IMR-90 (cell line): Measurements from ENCODE around the gene TRAF7. TPM values are rescaled to one million over a fixed set of nuclear protein-coding genes. Genes with fewer than 3 reads are reported as not detected.

Source experiments
- ATAC-seq: fragments of 200-7000 bp; cut with Tn5 transposase; 2 replicates; pipeline ENCODE4 v1.9.1; 2020; ENCODE audit warnings: low read depth, mild to moderate bottlenecking, moderate library complexity
- BruUV-seq: library from RNA; stranded (reverse); fragments of 400-500 nt; replicated peaks from 2 replicates; lab custom pipeline; 2021; lab: Mats Ljungman, UMichigan
- CTCF ChIA-PET: fragments of 300-600 bp; formaldehyde crosslinking; extraction: SDS; loops from one replicate; lab custom pipeline; 2021; ENCODE audit warnings: antibody characterized with exemption; lab: Yijun Ruan, JAX
- POLR2A ChIA-PET: fragments of 300-600 bp; sonication (Branson Sonifier 250); formaldehyde crosslinking; loops from one replicate; lab custom pipeline; 2022; ENCODE audit warnings: antibody characterized with exemption; ENCODE audit not compliant: unreplicated experiment; lab: Charles Lee
- DNase-seq: peaks from one replicate; pipeline ENCODE4 v3.0.0; 2013
- H2AFZ ChIP-seq: replicated peaks from 2 replicates; pipeline ENCODE3; 2013; ENCODE audit warnings: low read length, mild to moderate bottlenecking; ENCODE audit not compliant: poor library complexity
- H2AK5ac ChIP-seq: 2 replicates; pipeline ENCODE4 v1.6.1; 2013; ENCODE audit warnings: low read depth, low read length, inconsistent platforms
- H2AK9ac ChIP-seq: replicated peaks from 2 replicates; pipeline ENCODE3; 2013; ENCODE audit warnings: mild to moderate bottlenecking, low read depth, low read length, moderate library complexity; ENCODE audit not compliant: poor library complexity
- H2BK120ac ChIP-seq: 2 replicates; pipeline ENCODE4 v1.6.1; 2013; ENCODE audit warnings: low read depth, low read length, inconsistent platforms
- H2BK15ac ChIP-seq: 3 replicates; pipeline ENCODE4 v1.6.1; 2013; ENCODE audit warnings: low read depth, low read length, inconsistent platforms
- H2BK20ac ChIP-seq: 2 replicates; pipeline ENCODE4 v1.6.1; 2013; ENCODE audit warnings: low read depth, mild to moderate bottlenecking, inconsistent platforms, low read length, moderate library complexity
- H2BK5ac ChIP-seq: 2 replicates; pipeline ENCODE4 v1.6.1; 2013; ENCODE audit warnings: mild to moderate bottlenecking, low read depth, low read length, inconsistent platforms; ENCODE audit not compliant: poor library complexity, severe bottlenecking
- H3K14ac ChIP-seq: replicated peaks from 2 replicates; pipeline ENCODE4 v1.6.1; 2013; ENCODE audit warnings: low read depth, low read length, inconsistent platforms
- H3K18ac ChIP-seq: 2 replicates; pipeline ENCODE4 v1.6.1; 2013; ENCODE audit warnings: low read depth, low read length, control low read depth
- H3K23ac ChIP-seq: 2 replicates; pipeline ENCODE4 v1.6.1; 2013; ENCODE audit warnings: low read depth, low read length, inconsistent platforms
- H3K27ac ChIP-seq: 2 replicates; pipeline ENCODE4 v1.5.1; 2013; ENCODE audit warnings: mild to moderate bottlenecking, control low read depth, low read length; ENCODE audit not compliant: insufficient read depth
- H3K27me3 ChIP-seq: 2 replicates; pipeline ENCODE4 v1.6.1; 2013; ENCODE audit warnings: low read length; ENCODE audit not compliant: control insufficient read depth, insufficient read depth
- H3K36me3 ChIP-seq: 2 replicates; pipeline ENCODE4 v1.6.1; 2013; ENCODE audit warnings: low read length, mixed read lengths; ENCODE audit not compliant: control insufficient read depth, insufficient read depth
- H3K4ac ChIP-seq: 2 replicates; pipeline ENCODE4 v1.6.1; 2013; ENCODE audit warnings: low read depth, low read length, inconsistent platforms
- H3K4me1 ChIP-seq: 2 replicates; pipeline ENCODE4 v1.6.1; 2013; ENCODE audit warnings: low read length, mixed read lengths; ENCODE audit not compliant: control insufficient read depth, insufficient read depth
- H3K4me2 ChIP-seq: 2 replicates; pipeline ENCODE4 v1.6.1; 2013; ENCODE audit warnings: low read depth, mild to moderate bottlenecking, control low read depth, low read length, moderate library complexity
- H3K4me3 ChIP-seq: 2 replicates; pipeline ENCODE4 v1.5.1; 2013; ENCODE audit warnings: low read depth, mild to moderate bottlenecking, control low read depth, low read length, moderate library complexity; ENCODE audit not compliant: insufficient read depth
- H3K56ac ChIP-seq: 2 replicates; pipeline ENCODE4 v1.6.1; 2013; ENCODE audit warnings: low read length, inconsistent platforms; ENCODE audit not compliant: insufficient read depth; ENCODE audit errors: extremely low read depth
- H3K79me1 ChIP-seq, 2 experiments: 2 replicates each; pipeline ENCODE4 v1.6.1; 2013; ENCODE audit warnings: low read length in 2 of 2, inconsistent platforms in 1 of 2, low read depth in 1 of 2
- H3K9ac ChIP-seq: 2 replicates; pipeline ENCODE4 v1.6.1; 2013; ENCODE audit warnings: low read depth, low read length, control low read depth
- H3K9me1 ChIP-seq: 2 replicates; pipeline ENCODE4 v1.6.1; 2013; ENCODE audit warnings: low read length, inconsistent platforms; ENCODE audit not compliant: insufficient read depth
- H3K9me3 ChIP-seq: 2 replicates; pipeline ENCODE4 v1.6.1; 2013; ENCODE audit warnings: low read length; ENCODE audit not compliant: control insufficient read depth, insufficient read depth
- H4K20me1 ChIP-seq: 2 replicates; pipeline ENCODE4 v1.6.1; 2013; ENCODE audit warnings: low read length, inconsistent platforms; ENCODE audit not compliant: insufficient read depth
- H4K5ac ChIP-seq: 2 replicates; pipeline ENCODE4 v1.6.1; 2013; ENCODE audit warnings: mild to moderate bottlenecking, low read depth, low read length, control low read depth
- H4K8ac ChIP-seq, 2 experiments: 2 replicates each; pipeline ENCODE4 v1.6.1; 2013; ENCODE audit warnings: low read depth in 2 of 2, low read length in 2 of 2, control low read depth in 1 of 2, inconsistent platforms in 1 of 2
- H4K91ac ChIP-seq: 2 replicates; pipeline ENCODE4 v1.6.1; 2013; ENCODE audit warnings: low read depth, low read length, inconsistent platforms; ENCODE audit not compliant: insufficient read depth
- CEBPB ChIP-seq: IDR thresholded peaks from 2 replicates; pipeline ENCODE4 v1.6.1; 2012; ENCODE audit warnings: low read depth, low read length, improper control_type of control experiment
- CHD1 ChIP-seq: IDR thresholded peaks from 2 replicates; pipeline ENCODE4 v1.6.1; 2012; ENCODE audit warnings: low read depth, low read length, improper control_type of control experiment
- MXI1 ChIP-seq: IDR thresholded peaks from 2 replicates; pipeline ENCODE4 v1.6.1; 2012; ENCODE audit warnings: low read depth, mild to moderate bottlenecking, low read length, moderate library complexity, borderline replicate concordance
- NFE2L2 ChIP-seq: fragments of 150-350 bp; IDR thresholded peaks from 2 replicates; pipeline ENCODE4 v1.6.1; 2016; ENCODE audit warnings: low read depth, mild to moderate bottlenecking, low read length
- RFX5 ChIP-seq: IDR thresholded peaks from 2 replicates; pipeline ENCODE4 v1.8.0; 2012; ENCODE audit warnings: low read depth, mild to moderate bottlenecking, low read length, moderate library complexity
- SMC3 ChIP-seq: fragments of 150-350 bp; IDR thresholded peaks from 2 replicates; pipeline ENCODE4 v1.6.1; 2016; ENCODE audit warnings: low read depth, mild to moderate bottlenecking, antibody characterized with exemption, low read length, moderate library complexity
- WGBS, 2 experiments: methylation state at CpG; one replicate each; pipeline versions ENCODE4 v1.1.5 to v1.1.7; 2013; ENCODE audit warnings: missing lambda C conversion rate in 2 of 2; ENCODE audit not compliant: insufficient read length in 1 of 2; ENCODE audit errors: extremely low coverage in 2 of 2; 5-methylcytosine and 5-hydroxymethylcytosine counted together
- dilution Hi-C: fragments of 300-500 bp; cut with HindIII; formaldehyde crosslinking; loops from one replicate; pipeline ENCODE4 v1.14.3; 2018; ENCODE audit warnings: low sequenced_read_pairs; ENCODE audit not compliant: unreplicated experiment
- in situ Hi-C: fragments of 300-500 bp; cut with MboI; formaldehyde crosslinking; loops from 3 replicates; pipeline ENCODE4 v1.14.3; 2019; ENCODE audit warnings: low sequenced_read_pairs, inconsistent platforms, mixed read lengths
- intact Hi-C: fragments of 100-400 bp; cut with micrococcal nuclease; formaldehyde crosslinking; loops from 2 replicates; pipeline ENCODE4 v1.10.0; 2022
- polyA plus RNA-seq, 3 experiments: library from polyadenylated mRNA; depleted of rRNA; stranded (reverse); fragments of >200 nt; gene quantifications; 2 replicates each; pipeline ENCODE4 v1.2.3, GENCODE V29; 2012; ENCODE audit warnings: low replicate concordance in 1 of 3
- total RNA-seq: library from RNA; depleted of rRNA; stranded (reverse); fragments of >200 nt; gene quantifications from 2 replicates; pipeline ENCODE4 v1.2.3, GENCODE V29; 2012
- TF ChIP-seq, protein P1 (sequence below): fragments of 150-350 bp; IDR thresholded peaks from 2 replicates; pipeline ENCODE4 v1.6.1; 2017; ENCODE audit warnings: mild to moderate bottlenecking, antibody characterized with exemption, low read length, low read depth
- TF ChIP-seq, protein P2 (sequence below): conservative IDR thresholded peaks from 2 replicates; pipeline ENCODE4 v1.5.1; 2012; ENCODE audit warnings: mild to moderate bottlenecking, low read depth, low read length, improper control_type of control experiment

Gene TRAF7
- total and polyA plus RNA-seq, 2 of the 4 experiments (the other 2 are of a cell fraction), result 29.6 to 52.6 TPM

DNA sequence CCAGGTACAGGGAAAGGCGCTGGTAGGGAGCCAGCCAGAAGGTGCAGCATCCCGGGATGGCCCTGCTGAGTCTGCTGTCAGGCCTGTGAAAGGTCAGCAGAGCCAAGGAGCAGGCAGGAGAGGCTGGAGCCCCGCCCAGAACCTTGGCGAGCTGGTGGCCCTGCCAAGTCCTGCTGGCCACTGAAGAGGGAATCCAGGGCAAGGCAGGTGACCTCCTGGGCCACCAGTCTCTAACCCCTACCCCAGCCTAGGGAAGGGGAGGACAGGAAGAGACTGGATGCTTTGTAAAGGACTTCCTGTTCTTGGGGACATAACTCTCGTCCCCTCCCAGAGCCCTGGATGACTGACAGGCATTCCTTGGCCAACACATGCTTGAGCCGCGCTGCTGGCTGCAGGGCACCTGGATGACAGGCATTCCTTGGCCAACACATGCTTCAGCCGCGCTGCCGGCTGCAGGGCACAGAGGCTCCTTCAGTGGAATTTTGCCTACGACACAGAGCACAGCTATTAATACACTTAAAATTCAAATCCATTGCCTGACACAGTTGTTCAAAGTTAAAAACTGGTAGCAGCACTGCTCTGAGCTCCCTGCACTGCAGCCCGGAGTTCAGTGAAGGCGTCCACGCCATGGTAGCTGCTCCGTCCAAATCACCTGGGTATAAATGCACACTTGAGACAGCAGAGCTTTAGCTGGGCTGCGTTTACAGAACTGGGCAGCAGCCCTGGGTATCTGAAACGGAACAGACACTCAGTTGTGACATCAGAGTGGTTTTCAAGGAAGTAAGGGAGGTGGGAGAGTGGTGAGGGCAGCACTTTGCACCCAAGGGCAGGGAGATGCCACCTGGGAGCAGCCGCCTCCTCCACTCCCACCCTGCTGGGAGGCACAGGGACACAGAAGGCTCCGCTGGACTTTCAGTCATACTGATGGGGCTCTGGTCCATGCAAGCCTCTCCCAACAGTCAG, 57.1 kb downstream of the TRAF7 start:
- Histone ChIP-seq H2AFZ (peak overlapping the region; percentile 51), H2BK120ac (no peak overlapping the region), H3K4me2 (peak overlapping the region; percentile 80), H3K79me1 (peaks cover 14 to 33% of the 10 kb centered on the region in 2 experiments), H3K27ac (no peak overlapping the region), H2BK15ac (no peak overlapping the region), H3K56ac (no peak overlapping the region), H3K4me1 (peaks cover 7% of the 10 kb centered on the region), H3K27me3 (no peaks in the 10 kb centered on the region), H3K36me3 (peaks cover 19% of the 10 kb centered on the region), H3K4me3 (no peak overlapping the region), H3K9me1 (no peaks in the 10 kb centered on the region), H2BK20ac (no peak overlapping the region), H4K20me1 (peaks cover 12% of the 10 kb centered on the region), H2BK5ac (no peak overlapping the region), H3K23ac (peak overlapping the region; percentile 52), H3K9ac (0 out of 2 replicates have a peak overlapping the region, but pooled peaks have one; percentile 65), H3K18ac (no peak overlapping the region), H2AK9ac (peak overlapping the region; percentile 73), H4K8ac (no peak overlapping the region), H3K14ac (no peak overlapping the region), H4K91ac (no peak overlapping the region), H4K5ac (no peak overlapping the region), H3K9me3 (no peaks in the 10 kb centered on the region), H2AK5ac (peak overlapping the region; percentile 0; the same call in 1 of the 2 replicates), H3K4ac (no peak overlapping the region)
- no peak for TF ChIP-seq CHD1
- TF ChIP-seq SMC3, result no peak
- TF ChIP-seq, protein P1, sequence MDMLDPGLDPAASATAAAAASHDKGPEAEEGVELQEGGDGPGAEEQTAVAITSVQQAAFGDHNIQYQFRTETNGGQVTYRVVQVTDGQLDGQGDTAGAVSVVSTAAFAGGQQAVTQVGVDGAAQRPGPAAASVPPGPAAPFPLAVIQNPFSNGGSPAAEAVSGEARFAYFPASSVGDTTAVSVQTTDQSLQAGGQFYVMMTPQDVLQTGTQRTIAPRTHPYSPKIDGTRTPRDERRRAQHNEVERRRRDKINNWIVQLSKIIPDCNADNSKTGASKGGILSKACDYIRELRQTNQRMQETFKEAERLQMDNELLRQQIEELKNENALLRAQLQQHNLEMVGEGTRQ, result no peak
- no peak for TF ChIP-seq RFX5
- TF ChIP-seq MXI1, result no peak
- TF ChIP-seq, protein P2, sequence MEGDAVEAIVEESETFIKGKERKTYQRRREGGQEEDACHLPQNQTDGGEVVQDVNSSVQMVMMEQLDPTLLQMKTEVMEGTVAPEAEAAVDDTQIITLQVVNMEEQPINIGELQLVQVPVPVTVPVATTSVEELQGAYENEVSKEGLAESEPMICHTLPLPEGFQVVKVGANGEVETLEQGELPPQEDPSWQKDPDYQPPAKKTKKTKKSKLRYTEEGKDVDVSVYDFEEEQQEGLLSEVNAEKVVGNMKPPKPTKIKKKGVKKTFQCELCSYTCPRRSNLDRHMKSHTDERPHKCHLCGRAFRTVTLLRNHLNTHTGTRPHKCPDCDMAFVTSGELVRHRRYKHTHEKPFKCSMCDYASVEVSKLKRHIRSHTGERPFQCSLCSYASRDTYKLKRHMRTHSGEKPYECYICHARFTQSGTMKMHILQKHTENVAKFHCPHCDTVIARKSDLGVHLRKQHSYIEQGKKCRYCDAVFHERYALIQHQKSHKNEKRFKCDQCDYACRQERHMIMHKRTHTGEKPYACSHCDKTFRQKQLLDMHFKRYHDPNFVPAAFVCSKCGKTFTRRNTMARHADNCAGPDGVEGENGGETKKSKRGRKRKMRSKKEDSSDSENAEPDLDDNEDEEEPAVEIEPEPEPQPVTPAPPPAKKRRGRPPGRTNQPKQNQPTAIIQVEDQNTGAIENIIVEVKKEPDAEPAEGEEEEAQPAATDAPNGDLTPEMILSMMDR, result no peak
- no peak for TF ChIP-seq NFE2L2
- TF ChIP-seq CEBPB, result no peak
- WGBS, 2 experiments, result 80% methylated on average over 10 of the region's 19 CpGs; no CpG with 5 or more reads in 1 of the 2 experiments
- BruUV-seq, result no TSS peak
- DNase-seq (no peak), ATAC-seq (no peak)
- dilution Hi-C loops (no loop called here), intact Hi-C loops (no loop called here), in situ Hi-C loops (no loop called here)
- POLR2A ChIA-PET, result no interaction called here
- CTCF ChIA-PET, result no interaction called here
